ENCODE results near the gene ARL5A. TPM values are rescaled to one million over a fixed set of nuclear protein-coding genes. Genes with fewer than 3 reads are reported as not detected.

Gene ARL5A
- polyA plus RNA-seq, 2 of the 4 experiments (the other 2 are of a cell fraction), result 28.4 to 29.5 TPM

- no peak for TF ChIP-seq ELK1 (IDR thresholded peaks at IDR 0.05; ENCODE audit: low read depth, low read length)
- no peak for TF ChIP-seq HMGXB4 (CRISPR knock-in tag; IDR thresholded peaks at IDR 0.05; ENCODE audit: borderline replicate concordance)
- TF ChIP-seq HES2 (IDR thresholded peaks at IDR 0.05), result no peak
These were observed 17.3 kb upstream of the ARL5A start (continued) for GRCh38 chr2:151845481-151845880.

- no peak overlapping the region for H3K4me2 ChIP-seq
- no peak overlapping the region for H3K4me3 ChIP-seq
- no peak for TF ChIP-seq FOSB (CRISPR knock-in tag; IDR thresholded peaks at IDR 0.05)
- no peak for TF ChIP-seq FOSL2 (IDR thresholded peaks at IDR 0.05)
- TF ChIP-seq FOSL2 (CRISPR knock-in tag; IDR thresholded peaks at IDR 0.05), result no peak
- no peak for TF ChIP-seq PBX3 (IDR thresholded peaks at IDR 0.05)
- TF ChIP-seq KDM5A (IDR thresholded peaks at IDR 0.05), result no peak
- no peak for TF ChIP-seq ZFP36 (IDR thresholded peaks at IDR 0.05; ENCODE audit: borderline replicate concordance, partially characterized antibody)
- TF ChIP-seq BHLHE40 (IDR thresholded peaks at IDR 0.05; ENCODE audit: low read depth, low read length), result no peak
- no peak for TF ChIP-seq RNF2 (IDR thresholded peaks at IDR 0.05; ENCODE audit: borderline replicate concordance, low read depth)
- no peak for TF ChIP-seq EHF (CRISPR knock-in tag; IDR thresholded peaks at IDR 0.05)
- no peak for TF ChIP-seq MAZ (IDR thresholded peaks at IDR 0.05; ENCODE audit: borderline replicate concordance, low read depth, low read length)
- TF ChIP-seq JUNB (IDR thresholded peaks at IDR 0.05), result no peak
- TF ChIP-seq CEBPB (IDR thresholded peaks at IDR 0.05), result no peak
- TF ChIP-seq ATOH8 (CRISPR knock-in tag; IDR thresholded peaks at IDR 0.05; ENCODE audit: low read depth), result no peak
- TF ChIP-seq HDAC2 (IDR thresholded peaks at IDR 0.05), result no peak
- ChIA-PET POLR2A (interaction anchor here (0.8 kb wide), 1 partner anchor 16 kb away, joined by 3 read pairs; the partner anchor contains the start of gene ARL5A), CTCF (no interaction called here)
- no peak overlapping the region for H3K27ac ChIP-seq
- DNase-seq (ENCODE audit: low read depth in 1 of 2, low spot score in 1 of 2), result no peak
- H3K9me3 ChIP-seq, result no peaks in the 10 kb centered on the region
- ATAC-seq, result no peak
- FAIRE-seq, result no peak
- 55% methylated on average over 6 of the region's 6 CpGs for WGBS (ENCODE audit: missing lambda C conversion rate)
- H3K4me1 ChIP-seq, result peaks cover 4% of the 10 kb centered on the region
These were observed 16.1 kb upstream of the ARL5A start for GRCh38 chr2:151844211-151844896.

- no peaks in the 10 kb centered on the region for H3K9me3 ChIP-seq
- no peak for ATAC-seq
- CTCF ChIA-PET, result no interaction called here
- no peaks in the 10 kb centered on the region for H3K4me1 ChIP-seq
- H3K4me3 ChIP-seq, result no peak overlapping the region
- 96% methylated on average over 1 of the region's 1 CpG for WGBS (ENCODE audit: missing lambda C conversion rate)
- no peak overlapping the region for H3K27ac ChIP-seq
- no peak for FAIRE-seq
- POLR2A ChIA-PET, result interaction anchor here (0.8 kb wide), 1 partner anchor 16 kb away, joined by 3 read pairs; the partner anchor contains the start of gene ARL5A
- no peak overlapping the region for H3K4me2 ChIP-seq
- DNase-seq (ENCODE audit: low read depth in 1 of 2, low spot score in 1 of 2), result no peak
- TF ChIP-seq CHD2 (IDR thresholded peaks at IDR 0.05; ENCODE audit: low read length, partially characterized antibody), result no peak
- TF ChIP-seq MYC (IDR thresholded peaks at IDR 0.05; ENCODE audit: borderline replicate concordance, low read length), result no peak
- no peak for TF ChIP-seq GATA3 (IDR thresholded peaks at IDR 0.05; ENCODE audit: borderline replicate concordance)
- TF ChIP-seq EHMT2 (IDR thresholded peaks at IDR 0.05; ENCODE audit: low read depth), result no peak
- TF ChIP-seq JUN (IDR thresholded peaks at IDR 0.05), result no peak
- TF ChIP-seq ELK1 (IDR thresholded peaks at IDR 0.05; ENCODE audit: low read depth, low read length), result no peak
- no peak for TF ChIP-seq FOSL2 (IDR thresholded peaks at IDR 0.05)
- TF ChIP-seq FOSL2 (CRISPR knock-in tag; IDR thresholded peaks at IDR 0.05), result no peak
- no peak for TF ChIP-seq REST (IDR thresholded peaks at IDR 0.05)
- no peak for TF ChIP-seq HOXB5 (CRISPR knock-in tag; IDR thresholded peaks at IDR 0.05)
- TF ChIP-seq PHF8 (IDR thresholded peaks at IDR 0.05; ENCODE audit: borderline replicate concordance, low read depth), result no peak
These were observed 15.5 kb upstream of the ARL5A start for GRCh38 chr2:151843691-151844061.

Measured in A549 (cell line).